ENCODE data around the gene VOPP1.

The VOPP1 gene

GRCh38 chr7:55556031-55556430 lies 16.3 kb downstream of the VOPP1 start:
- in situ Hi-C loops (cut with MboI; ENCODE audit: low sequenced_read_pairs) = no loop called here

DNA sequence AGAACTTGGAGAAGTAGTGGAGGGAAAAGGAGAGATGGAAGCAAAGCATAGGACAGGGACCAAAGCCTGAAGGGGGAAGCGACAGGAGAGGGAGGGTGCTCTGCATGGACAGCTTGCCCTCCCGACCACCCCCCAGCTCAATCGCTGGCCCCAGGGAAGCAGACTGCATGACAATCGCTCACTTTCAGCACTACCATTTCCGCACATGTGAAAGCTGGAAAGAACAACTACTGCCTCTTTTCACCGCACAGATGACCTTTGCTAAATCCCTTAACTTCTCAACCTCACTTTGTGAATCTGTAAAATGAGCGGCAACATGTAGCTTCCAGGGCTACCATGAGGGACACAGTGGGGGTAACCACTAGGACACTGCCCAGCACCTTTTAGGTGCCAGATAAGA lies 17.1 kb downstream of the VOPP1 start:
- in situ Hi-C loops (cut with MboI; ENCODE audit: low sequenced_read_pairs) = no loop called here

- in situ Hi-C loops (cut with MboI; ENCODE audit: low sequenced_read_pairs) = no loop called here
These were observed 18.3 kb downstream of the VOPP1 start for GRCh38 chr7:55554038-55554437.

DNA sequence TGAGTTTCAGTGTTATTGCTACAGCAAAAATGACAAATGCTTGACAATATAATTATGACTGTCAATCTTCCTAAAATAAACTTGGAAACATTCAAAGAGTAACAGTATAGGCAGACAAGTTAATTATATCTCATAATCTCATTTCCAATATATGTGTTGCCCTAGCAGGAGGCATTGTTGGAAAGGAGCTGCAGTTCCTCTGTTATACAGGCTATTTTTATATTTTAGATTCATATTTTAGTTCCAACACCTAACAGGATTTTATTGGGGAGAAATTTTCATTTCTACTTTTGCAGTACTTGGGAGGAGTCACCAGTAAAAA lies 19.3 kb downstream of the VOPP1 start:
- in situ Hi-C loops (cut with MboI; ENCODE audit: low sequenced_read_pairs) = no loop called here

DNA sequence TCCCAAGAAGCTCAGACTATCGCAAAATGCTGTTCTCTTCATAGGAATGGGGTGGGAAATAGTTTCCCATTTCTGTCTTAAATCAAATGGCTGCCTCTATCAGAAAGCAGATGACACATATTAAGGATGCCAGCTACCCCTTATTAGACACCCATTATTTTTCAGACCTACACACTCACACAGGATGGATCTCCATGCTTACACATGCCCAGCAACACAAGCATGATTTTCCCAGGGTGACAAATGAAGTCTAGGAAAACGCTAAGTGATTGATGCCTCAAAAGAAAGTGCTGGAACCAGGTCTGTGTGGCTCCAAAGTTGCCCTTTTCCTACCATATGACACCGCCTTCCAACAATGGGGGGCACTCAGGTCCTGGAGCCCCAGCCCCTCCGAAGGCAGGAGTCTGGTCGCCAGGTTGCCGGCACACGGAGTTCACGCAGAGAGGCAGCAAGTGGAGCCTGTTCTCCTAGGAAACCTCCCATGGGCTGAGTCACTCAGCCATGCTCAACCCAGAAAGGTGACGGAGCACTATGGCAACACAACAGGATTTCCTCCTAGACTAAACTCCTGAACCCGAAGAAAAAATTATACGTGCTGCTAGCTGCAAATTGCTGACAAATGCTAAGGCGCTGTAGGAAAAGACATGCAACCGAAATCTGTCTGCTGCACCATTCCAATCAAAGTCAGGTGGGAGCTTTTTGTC lies 19.8 kb downstream of the VOPP1 start:
- in situ Hi-C loops (cut with MboI; ENCODE audit: low sequenced_read_pairs) = no loop called here

DNA sequence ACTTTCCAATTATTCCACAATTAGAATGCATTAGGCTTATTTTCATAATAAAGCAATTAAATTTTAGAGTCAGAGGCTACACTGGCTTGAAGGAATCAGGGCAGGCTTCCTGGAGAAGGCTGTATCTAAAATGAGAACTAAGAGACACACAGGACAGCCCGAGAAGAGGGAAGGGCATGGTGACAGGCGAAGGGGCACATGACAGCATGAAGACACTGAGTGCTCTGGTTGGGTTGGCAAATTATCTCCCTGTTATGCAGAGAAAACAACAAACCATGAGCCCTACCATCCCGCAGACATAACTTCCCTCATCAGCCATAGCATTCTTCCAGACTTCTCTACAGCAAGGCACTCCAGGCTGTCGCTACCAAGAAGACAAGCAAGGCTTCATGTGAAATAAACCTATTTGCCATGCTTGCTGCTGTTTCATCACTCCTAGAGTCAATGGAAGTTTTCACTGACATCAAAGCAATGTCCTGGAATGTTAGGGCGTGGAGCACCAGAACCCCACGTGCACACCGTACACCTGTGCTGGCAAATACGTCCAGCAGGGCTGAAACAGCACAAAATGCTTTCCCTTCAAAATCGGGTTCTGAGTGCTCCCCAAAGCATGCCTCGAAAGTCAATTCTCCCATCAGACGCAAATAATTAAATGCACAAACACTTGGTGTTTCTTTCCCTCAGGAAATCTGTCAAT lies 21.3 kb downstream of the VOPP1 start:
- in situ Hi-C loops (cut with MboI; ENCODE audit: low sequenced_read_pairs) = no loop called here

DNA sequence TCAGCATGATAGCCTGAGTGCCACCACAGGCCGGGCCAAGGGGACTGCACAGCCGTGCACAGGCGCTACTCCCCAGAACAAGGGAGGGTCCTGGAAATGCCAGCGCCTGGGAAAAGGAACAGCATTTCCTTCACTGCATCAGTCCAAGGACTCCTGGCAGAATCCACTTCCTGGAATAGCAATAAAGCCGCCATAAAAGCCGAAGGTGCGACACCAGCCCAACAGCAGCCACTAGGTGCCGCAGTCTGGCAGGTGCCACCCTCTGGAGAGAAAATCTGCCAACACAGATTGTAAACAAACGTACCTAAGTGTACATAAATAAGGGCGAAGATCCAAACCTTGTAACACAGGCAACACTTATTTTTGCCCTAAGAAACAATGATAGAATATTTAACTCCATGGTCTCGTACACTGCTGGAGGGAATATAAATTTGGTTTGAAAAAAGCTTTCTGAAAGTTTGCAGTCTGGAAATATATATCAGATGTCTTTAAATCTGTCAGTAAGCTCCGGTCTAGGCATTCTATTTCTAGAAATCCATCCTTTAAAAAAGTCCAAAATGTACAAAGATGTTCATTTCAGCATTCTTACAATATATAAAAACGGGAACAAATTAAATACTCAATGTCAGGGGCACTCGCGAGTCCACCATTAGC lies 22.2 kb downstream of the VOPP1 start:
- in situ Hi-C loops (cut with MboI; ENCODE audit: low sequenced_read_pairs) = no loop called here

DNA sequence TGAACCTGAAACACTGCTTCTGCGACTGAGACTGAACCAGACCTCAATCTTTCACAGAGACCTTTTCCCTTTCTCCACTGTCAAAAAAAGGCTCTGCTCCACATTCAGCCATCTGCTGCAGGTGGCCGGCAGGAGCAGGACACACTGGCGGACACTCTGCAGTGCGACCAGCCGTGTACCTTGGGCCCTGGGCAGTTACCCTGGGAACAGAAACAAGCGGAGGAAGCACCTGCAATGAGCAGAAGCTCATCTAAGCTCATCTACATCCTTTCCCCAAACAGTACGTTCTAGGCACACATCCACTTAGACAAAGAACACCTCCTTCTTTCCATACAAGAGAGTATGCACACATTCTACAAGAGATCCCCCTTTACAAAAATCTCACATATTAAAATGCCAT lies 22.8 kb downstream of the VOPP1 start:
- in situ Hi-C loops (cut with MboI; ENCODE audit: low sequenced_read_pairs) = no loop called here

GRCh38 chr7:55548295-55548731 lies 24.0 kb downstream of the VOPP1 start:
- in situ Hi-C loops (cut with MboI; ENCODE audit: low sequenced_read_pairs) = no loop called here

- in situ Hi-C loops (cut with MboI; ENCODE audit: low sequenced_read_pairs) = no loop called here
These were observed 25.5 kb downstream of the VOPP1 start for GRCh38 chr7:55546814-55547213.

DNA sequence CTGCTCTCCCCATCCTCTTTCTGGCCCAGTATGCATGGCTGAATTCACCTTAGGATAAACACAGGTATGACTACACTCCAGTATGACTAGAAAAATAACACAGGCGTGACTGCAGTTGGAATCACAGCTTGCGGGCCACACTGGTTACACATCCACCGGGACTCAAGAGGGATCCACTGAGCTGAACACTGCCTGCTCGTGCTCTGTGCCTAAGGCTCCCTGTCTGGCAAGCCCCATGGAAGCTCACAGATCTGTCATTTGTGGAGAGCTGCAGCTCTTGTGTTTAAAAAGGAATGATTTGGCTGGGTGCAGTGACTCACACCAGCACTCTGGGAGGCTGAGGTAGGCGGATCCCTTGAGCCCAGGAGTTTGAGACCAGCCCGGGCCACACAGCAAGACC lies 26.8 kb downstream of the VOPP1 start:
- in situ Hi-C loops (cut with MboI; ENCODE audit: low sequenced_read_pairs) = no loop called here

DNA sequence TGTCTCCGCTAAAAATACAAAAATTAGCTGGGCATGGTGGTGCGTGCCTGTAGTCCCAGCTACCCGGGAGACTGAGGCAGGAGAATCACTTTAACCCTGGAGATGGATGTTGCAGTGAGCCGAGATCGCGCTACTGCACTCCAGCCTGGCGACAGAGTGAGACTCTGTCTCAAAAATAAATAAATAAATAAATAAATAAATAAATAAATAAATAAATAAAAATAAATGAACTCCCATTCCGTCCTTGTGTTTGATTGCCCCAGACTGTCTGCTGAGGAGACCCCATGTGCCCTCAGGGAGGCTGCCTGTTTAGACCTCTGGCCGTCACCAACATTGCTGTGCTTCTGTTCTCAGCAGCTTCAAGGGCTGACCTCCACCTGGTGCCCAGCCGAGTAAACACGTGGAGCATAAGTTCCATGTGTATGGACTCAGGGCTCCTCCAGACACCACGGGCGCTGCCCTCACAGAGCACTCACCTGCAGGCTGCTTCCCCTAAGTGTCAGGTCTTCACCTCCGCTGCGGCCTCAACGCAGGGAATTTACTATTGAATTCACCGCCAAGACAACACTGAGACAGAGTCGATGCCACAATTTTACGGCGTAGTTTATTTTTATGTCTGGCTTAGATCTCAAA lies 32.0 kb downstream of the VOPP1 start:
- in situ Hi-C loops (cut with MboI; ENCODE audit: low sequenced_read_pairs) = no loop called here

GRCh38 chr7:55539380-55539779 lies 32.9 kb downstream of the VOPP1 start:
- in situ Hi-C loops (cut with MboI; ENCODE audit: low sequenced_read_pairs) = no loop called here

DNA sequence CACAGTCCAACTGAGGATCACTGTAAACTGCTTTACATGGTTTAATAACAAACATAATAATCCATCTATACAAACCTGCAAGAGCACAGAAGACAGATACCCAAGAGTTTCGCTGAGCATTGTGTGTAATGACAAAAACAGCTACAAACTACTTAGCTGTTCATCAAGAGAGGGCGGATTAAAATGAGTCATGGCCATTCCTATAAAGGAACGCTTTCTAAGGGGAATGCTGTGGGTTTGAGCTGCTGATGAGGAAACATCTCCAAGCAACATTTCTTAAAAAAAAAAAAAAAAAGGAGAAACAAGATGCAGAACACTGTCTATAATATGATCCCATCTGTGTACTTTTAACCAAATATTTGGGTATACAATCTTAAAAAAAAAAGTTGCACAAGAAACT lies 33.8 kb downstream of the VOPP1 start:
- in situ Hi-C loops (cut with MboI; ENCODE audit: low sequenced_read_pairs) = no loop called here

GRCh38 chr7:55537458-55537990 lies 34.8 kb downstream of the VOPP1 start:
- in situ Hi-C loops (cut with MboI; ENCODE audit: low sequenced_read_pairs) = no loop called here

DNA sequence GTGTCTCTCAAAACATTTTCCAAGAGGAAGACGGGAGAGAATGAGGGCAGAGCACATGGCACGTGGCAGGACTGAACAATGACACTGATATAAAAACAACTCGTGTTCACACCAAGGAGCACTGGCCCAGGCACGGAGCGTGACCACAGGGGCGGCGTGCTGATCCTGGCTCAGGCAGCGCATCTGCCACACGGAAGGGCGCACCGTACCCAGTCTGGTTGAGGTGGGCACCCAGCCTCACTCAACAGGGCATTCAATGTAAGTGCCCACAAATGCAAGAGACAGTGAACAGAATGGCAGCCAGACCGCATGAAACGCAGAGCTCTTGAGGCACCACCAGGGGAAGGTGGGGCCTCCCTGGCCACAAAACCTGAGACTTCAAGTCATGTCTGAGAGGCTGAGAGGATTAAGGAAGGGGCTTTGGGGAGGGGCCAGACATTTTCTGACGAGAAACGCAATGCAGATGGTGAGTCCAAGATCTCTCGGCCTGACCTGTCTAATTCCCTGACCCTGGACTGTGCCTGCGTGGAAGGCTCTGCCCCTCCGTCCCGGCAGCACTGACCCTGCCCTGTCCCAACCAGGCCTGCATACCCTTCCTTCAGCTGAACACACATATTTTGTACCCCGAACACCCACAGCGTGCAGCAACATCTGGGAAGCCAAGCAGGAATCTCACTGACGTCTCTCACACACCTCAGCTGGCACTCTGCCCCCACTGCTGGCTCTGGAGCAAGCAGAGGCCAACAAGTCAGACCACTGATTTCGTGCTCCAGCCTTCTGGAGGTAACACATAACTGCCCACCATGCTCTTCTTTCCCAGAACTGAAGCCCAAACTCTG lies 35.5 kb downstream of the VOPP1 start:
- in situ Hi-C loops (cut with MboI; ENCODE audit: low sequenced_read_pairs) = no loop called here

DNA sequence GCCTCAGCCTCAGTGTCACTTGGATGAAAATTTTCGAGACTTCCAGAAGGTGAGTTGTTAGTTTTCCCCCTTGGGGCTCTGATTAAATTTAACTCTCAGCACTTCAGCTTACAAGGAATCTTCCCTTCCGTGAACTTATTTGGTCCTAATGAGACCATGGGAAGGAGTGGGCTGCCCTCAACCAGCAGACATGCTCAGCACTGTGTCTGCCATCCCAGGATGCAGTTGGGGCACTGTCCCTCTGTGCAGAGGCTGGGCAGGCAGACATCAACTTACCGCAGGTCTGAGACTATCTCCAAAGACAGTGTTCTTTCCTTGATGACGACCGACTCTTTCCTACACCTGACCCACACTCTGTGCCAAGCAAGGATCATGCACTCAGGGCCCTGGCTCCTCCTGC lies 36.7 kb downstream of the VOPP1 start:
- in situ Hi-C loops (cut with MboI; ENCODE audit: low sequenced_read_pairs) = no loop called here

GRCh38 chr7:55534916-55535590 lies 37.2 kb downstream of the VOPP1 start:
- in situ Hi-C loops (cut with MboI; ENCODE audit: low sequenced_read_pairs) = no loop called here

GRCh38 chr7:55534262-55534915 lies 37.9 kb downstream of the VOPP1 start:
- in situ Hi-C loops (cut with MboI; ENCODE audit: low sequenced_read_pairs) = no loop called here

GRCh38 chr7:55533729-55534080 lies 38.6 kb downstream of the VOPP1 start:
- in situ Hi-C loops (cut with MboI; ENCODE audit: low sequenced_read_pairs) = no loop called here

All from hTERT RPE-1 (cell line).